Activated T-helper 1 cell treated with anti-CD3 and anti-CD28 coated beads, Interleukin-12 subunit alpha, Interleukin-12 subunit beta, Interleukin-2, Interleukin-4 antibody, amounts not matched to agents 30 ng/mL and 10 ng/mL and 1 ng/mL, durations not matched to agents 14 hours and 24 hours and 36 hours (primary cell): ENCODE measurements around the gene LIF. TPM values are rescaled to one million over a fixed set of nuclear protein-coding genes. Genes with fewer than 3 reads are reported as not detected.
"Not testable (repeated sequence)": the region's sequence is repeated elsewhere in the genome, so short reads cannot be mapped to it uniquely, and the experiment has no call there.

Experiments
- DNase-seq: peaks from one replicate; pipeline ENCODE4 v3.0.0; 2021; ENCODE audit warnings: low spot score
- H3K27ac Mint-ChIP-seq: one replicate; pipeline ENCODE4 v1.8.0; 2021; ENCODE audit warnings: mild to moderate bottlenecking, mixed read lengths
- H3K27me3 Mint-ChIP-seq: one replicate; pipeline ENCODE4 v1.8.0; 2022; ENCODE audit warnings: mild to moderate bottlenecking, moderate library complexity, mixed read lengths; ENCODE audit not compliant: insufficient read depth
- H3K36me3 Mint-ChIP-seq: one replicate; pipeline ENCODE4 v1.8.0; 2021; ENCODE audit warnings: low read depth, mixed read lengths
- H3K4me1 Mint-ChIP-seq: one replicate; pipeline ENCODE4 v1.8.0; 2021; ENCODE audit warnings: low read depth, mixed read lengths
- H3K4me3 Mint-ChIP-seq: one replicate; pipeline ENCODE4 v1.8.0; 2021; ENCODE audit warnings: mild to moderate bottlenecking, moderate library complexity, mixed read lengths
- H3K9me3 Mint-ChIP-seq: one replicate; pipeline ENCODE4 v1.8.0; 2021; ENCODE audit warnings: mixed read lengths
- intact Hi-C: fragments of 100-400 bp; cut with micrococcal nuclease; formaldehyde crosslinking; loops from one replicate; pipeline ENCODE4 v1.15.1; 2024
- total RNA-seq: library from RNA; stranded (reverse); gene quantifications from 2 replicates; pipeline ENCODE4 v1.2.3, GENCODE V29; 2022

The LIF gene
- total RNA-seq, 1 donor from 2014 or later: 450 TPM

GRCh38 chr22:30241576-30242371, 4.8 kb downstream of the LIF start:
- intact Hi-C loops: no loop called here
- no peaks in the 10 kb centered on the region for H3K27me3 Mint-ChIP-seq
- H3K4me3 Mint-ChIP-seq: peak overlapping the region; percentile 100
- DNase-seq: no peak
- H3K9me3 Mint-ChIP-seq: no peaks in the 10 kb centered on the region
- peaks cover 63% of the 10 kb centered on the region for H3K4me1 Mint-ChIP-seq
- peak overlapping the region; percentile 100 for H3K27ac Mint-ChIP-seq
- peaks cover 55% of the 10 kb centered on the region for H3K36me3 Mint-ChIP-seq

GRCh38 chr22:30240541-30241417, 5.8 kb downstream of the LIF start:
- peaks cover 53% of the 10 kb centered on the region for H3K36me3 Mint-ChIP-seq
- H3K4me1 Mint-ChIP-seq: peaks cover 65% of the 10 kb centered on the region
- peak overlapping the region; percentile 75 for H3K27ac Mint-ChIP-seq
- peak overlapping the region; percentile 76 for H3K4me3 Mint-ChIP-seq
- intact Hi-C loops: no loop called here
- DNase-seq: no peak
- no peaks in the 10 kb centered on the region for H3K27me3 Mint-ChIP-seq
- H3K9me3 Mint-ChIP-seq: no peaks in the 10 kb centered on the region

- DNase-seq: no peak
- H3K4me3 Mint-ChIP-seq: no peak overlapping the region
- intact Hi-C loops: no loop called here
- H3K4me1 Mint-ChIP-seq: peaks cover 55% of the 10 kb centered on the region
- H3K27ac Mint-ChIP-seq: no peak overlapping the region
- peaks cover 44% of the 10 kb centered on the region for H3K36me3 Mint-ChIP-seq
- H3K27me3 Mint-ChIP-seq: no peaks in the 10 kb centered on the region
- no peaks in the 10 kb centered on the region for H3K9me3 Mint-ChIP-seq
These were observed 6.8 kb downstream of the LIF start for GRCh38 chr22:30239488-30240405.

DNA sequence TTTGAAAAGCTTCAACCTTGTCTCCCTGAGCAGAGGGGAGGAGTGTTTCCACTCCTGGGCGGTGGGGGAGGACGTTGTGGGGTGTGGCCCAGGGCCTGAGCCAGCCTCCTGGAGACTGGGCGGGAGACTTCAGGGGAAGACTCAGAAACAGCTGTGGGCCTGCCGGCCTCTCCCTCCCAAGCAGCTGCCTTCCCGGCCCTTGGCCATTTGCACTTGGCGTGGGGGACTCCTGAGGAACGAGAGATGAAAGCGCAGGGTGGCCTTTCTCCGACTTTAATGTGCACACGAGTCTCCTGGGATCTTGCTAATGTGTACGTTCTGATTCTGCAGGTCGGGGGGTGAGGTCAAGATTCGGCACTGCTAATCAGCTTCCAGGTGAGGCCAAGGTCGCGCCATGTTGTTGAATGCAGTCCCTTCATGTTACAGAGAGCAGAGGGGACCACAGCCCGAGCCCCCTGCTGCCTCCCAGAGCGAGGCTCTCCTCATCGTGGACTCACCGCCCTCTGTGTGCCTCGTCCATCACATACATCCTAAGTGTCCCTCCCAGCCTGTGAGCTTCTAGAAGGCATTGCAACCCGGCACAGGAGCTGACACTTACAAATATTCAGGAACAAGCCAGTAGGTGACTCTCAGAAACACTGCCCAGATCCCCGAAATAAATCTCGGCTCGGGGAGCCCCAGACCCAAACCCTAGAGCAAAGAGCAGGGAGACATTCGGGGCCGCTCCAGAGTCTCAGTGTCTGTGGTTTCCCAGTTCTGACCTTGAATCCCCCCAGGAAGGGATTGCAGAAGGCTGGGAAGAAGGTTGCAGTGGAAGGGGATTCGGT, 7.7 kb downstream of the LIF start:
- Mint-ChIP-seq H3K36me3 (peaks cover 35% of the 10 kb centered on the region), H3K27ac (peak overlapping the region; percentile 65), H3K4me1 (peaks cover 46% of the 10 kb centered on the region), H3K27me3 (no peaks in the 10 kb centered on the region), H3K4me3 (no peak overlapping the region), H3K9me3 (no peaks in the 10 kb centered on the region)
- intact Hi-C loops: no loop called here
- no peak for DNase-seq

- H3K27me3 Mint-ChIP-seq: no peaks in the 10 kb centered on the region
- intact Hi-C loops: no loop called here
- H3K36me3 Mint-ChIP-seq: peaks cover 29% of the 10 kb centered on the region
- H3K4me1 Mint-ChIP-seq: peaks cover 39% of the 10 kb centered on the region
- no peaks in the 10 kb centered on the region for H3K9me3 Mint-ChIP-seq
- peak overlapping the region; percentile 65 for H3K27ac Mint-ChIP-seq
- no peak overlapping the region for H3K4me3 Mint-ChIP-seq
- no peak for DNase-seq
These were observed 8.4 kb downstream of the LIF start for GRCh38 chr22:30238136-30238535.

DNA sequence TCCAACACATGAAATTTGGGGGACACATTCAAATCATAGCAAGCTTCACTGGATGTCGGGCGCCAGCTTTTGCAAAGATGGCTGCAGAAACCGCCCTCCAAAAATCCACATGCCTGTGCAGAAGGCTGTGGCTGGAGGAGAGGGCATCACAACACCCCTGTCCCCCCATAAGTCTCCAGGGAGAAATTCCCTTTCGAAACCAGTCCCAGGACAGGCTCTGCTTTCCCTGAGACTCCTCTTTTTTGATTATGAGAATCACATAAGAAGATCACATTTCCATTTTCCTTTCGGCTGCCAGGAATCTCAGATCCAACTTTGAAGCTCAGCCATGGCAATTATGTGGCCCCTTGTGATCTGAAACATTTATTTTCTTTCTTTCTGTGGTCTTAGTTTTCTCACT, 9.7 kb downstream of the LIF start:
- Mint-ChIP-seq H3K4me3 (no peak overlapping the region), H3K9me3 (no peaks in the 10 kb centered on the region), H3K4me1 (peaks cover 32% of the 10 kb centered on the region), H3K27ac (no peak overlapping the region), H3K27me3 (no peaks in the 10 kb centered on the region), H3K36me3 (peaks cover 19% of the 10 kb centered on the region)
- no peak for DNase-seq
- intact Hi-C loops: no loop called here

DNA sequence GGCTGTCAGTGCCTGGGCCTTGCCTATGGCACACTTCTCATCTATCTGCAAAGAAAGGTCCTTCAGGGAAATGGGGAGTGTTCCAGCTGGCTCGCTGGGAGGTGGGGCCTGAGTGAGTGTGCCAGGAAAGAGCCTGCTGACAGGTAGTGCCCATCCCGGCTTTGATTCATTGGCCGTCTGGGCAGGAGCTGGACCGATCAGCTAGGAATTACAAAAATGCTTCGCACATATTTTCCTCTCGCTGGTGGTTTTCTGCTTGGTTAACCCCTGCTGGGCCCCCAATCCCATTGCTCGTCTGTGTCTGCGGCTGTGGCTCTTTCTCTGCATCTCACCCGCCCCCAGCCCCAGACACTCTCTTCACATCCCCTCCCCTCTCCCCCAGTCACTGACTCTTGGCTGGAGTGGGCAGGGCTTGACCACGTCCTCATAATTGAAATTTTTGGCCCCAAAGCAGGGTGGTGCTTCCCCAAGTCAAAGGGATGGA, 10.8 kb downstream of the LIF start:
- intact Hi-C loops: no loop called here
- no peaks in the 10 kb centered on the region for H3K27me3 Mint-ChIP-seq
- no peak overlapping the region for H3K27ac Mint-ChIP-seq
- peaks cover 10% of the 10 kb centered on the region for H3K36me3 Mint-ChIP-seq
- peaks cover 28% of the 10 kb centered on the region for H3K4me1 Mint-ChIP-seq
- no peaks in the 10 kb centered on the region for H3K9me3 Mint-ChIP-seq
- DNase-seq: no peak
- H3K4me3 Mint-ChIP-seq: no peak overlapping the region

- Mint-ChIP-seq H3K9me3 (no peaks in the 10 kb centered on the region), H3K27ac (peak overlapping the region; percentile 31)
- no peak for DNase-seq
These were observed 11.6 kb downstream of the LIF start for GRCh38 chr22:30234786-30235470.

DNA sequence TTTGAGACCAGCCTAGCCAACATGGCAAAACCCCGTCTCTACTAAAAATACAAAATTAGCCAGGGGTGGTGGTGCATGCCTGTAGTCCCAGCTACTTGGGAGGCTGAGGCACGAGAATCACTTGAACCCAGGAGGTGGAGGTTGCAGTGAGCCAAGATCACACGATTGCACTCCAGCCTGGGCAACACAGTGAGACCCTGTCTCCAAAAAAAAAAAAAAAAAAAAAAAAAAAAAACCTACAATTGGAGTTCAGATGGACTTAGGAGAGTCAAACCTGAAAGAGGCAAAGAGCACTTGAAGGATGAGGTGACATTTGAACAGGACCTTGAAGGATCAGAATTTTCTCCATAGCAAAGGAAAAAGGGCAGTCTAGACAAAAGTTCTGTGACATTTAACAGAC, 12.2 kb downstream of the LIF start:
- H3K27ac Mint-ChIP-seq, H3K4me3 Mint-ChIP-seq, H3K27me3 Mint-ChIP-seq, intact Hi-C loops, H3K36me3 Mint-ChIP-seq, H3K9me3 Mint-ChIP-seq, DNase-seq: not testable (repeated sequence)
- H3K4me1 Mint-ChIP-seq: peaks cover 25% of the 10 kb centered on the region

More at GRCh38 chr22:30234786-30235470, 11.6 kb downstream of the LIF start:
- Mint-ChIP-seq H3K36me3 (peaks cover 4% of the 10 kb centered on the region), H3K4me1 (peaks cover 25% of the 10 kb centered on the region), H3K4me3 (no peak overlapping the region), H3K27me3 (no peaks in the 10 kb centered on the region)
- intact Hi-C loops: no loop called here

DNA sequence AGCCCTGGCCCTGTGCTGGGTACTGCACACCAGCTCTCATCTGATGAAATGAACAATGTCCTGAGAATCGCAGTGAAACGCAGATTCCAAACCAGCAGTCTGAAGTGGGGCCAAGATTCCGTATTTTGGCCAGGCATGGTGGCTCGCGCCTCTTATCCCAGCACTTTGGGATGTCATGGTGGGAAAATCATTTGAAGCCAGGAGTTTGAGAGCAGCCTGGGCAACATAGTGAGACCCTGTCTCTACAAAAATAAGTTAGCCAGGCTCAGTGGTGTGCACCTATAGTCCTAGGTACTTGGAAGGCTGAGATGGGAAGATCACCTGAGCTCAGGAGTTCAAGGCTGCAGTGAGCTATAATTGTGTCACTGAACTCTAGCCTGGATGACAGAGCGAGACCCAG, 13.0 kb downstream of the LIF start:
- intact Hi-C loops: no loop called here
- Mint-ChIP-seq H3K27ac (no peak overlapping the region), H3K9me3 (no peaks in the 10 kb centered on the region), H3K27me3 (no peaks in the 10 kb centered on the region), H3K4me1 (peaks cover 21% of the 10 kb centered on the region), H3K4me3 (no peak overlapping the region), H3K36me3 (peaks cover 1% of the 10 kb centered on the region)
- no peak for DNase-seq

DNA sequence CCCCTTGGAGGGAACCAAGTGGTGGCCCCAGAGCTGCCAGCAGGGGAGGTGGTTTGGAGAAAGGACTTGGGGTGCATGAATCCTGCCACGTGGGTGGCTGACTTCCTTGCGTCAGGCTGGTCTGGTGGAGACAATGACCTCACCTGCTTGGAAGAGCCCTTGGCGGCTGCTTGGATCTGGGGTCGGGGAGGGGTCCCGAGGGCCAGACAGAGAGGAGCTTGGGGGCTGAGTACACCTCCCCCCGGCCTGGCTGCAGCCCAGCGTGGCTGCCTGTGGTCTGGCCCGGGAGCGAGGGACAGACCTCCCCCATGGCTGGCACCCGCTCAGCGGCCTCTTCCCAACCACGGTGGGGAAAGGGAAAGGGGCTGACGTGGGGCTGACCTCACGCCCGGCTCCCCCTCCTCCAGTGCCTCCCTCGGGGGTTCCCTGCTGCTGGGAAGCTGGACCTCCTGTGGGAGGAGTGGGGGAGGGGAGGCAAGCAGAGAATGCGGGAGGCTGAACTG, 13.8 kb downstream of the LIF start:
- no peak for DNase-seq
- Mint-ChIP-seq H3K27ac (no peak overlapping the region), H3K36me3 (no peaks in the 10 kb centered on the region), H3K4me3 (no peak overlapping the region), H3K4me1 (peaks cover 23% of the 10 kb centered on the region), H3K9me3 (no peaks in the 10 kb centered on the region), H3K27me3 (no peaks in the 10 kb centered on the region)
- intact Hi-C loops: no loop called here
